HEK293 (cell line): Measurements from ENCODE around the gene TUBB2B.

Source experiments
- CTCF ChIA-PET: fragments of 350-600 bp; formaldehyde crosslinking; extraction: SDS; loops from one replicate; lab custom pipeline; 2021; ENCODE audit warnings: antibody characterized with exemption; lab: Yijun Ruan, JAX
- POLR2A ChIA-PET: fragments of 300-600 bp; formaldehyde crosslinking; extraction: SDS; loops from one replicate; lab custom pipeline; 2020; ENCODE audit warnings: antibody characterized with exemption, inconsistent platforms; lab: Yijun Ruan, JAX
- H3K27ac ChIP-seq: fragments of 200-500 bp; sonication (Bioruptor generic); 2 replicates; pipeline ENCODE4 v1.5.1; 2014; ENCODE audit warnings: low read depth, low read length, control low read depth, inconsistent platforms; ENCODE audit errors: extremely low read depth
- H3K36me3 ChIP-seq, 2 experiments: fragments of 200-500 bp in 1 of 2; sonication (Bioruptor generic) in 1 of 2; 1 replicate in 1 of 2; 2 replicates in 1 of 2; pipeline ENCODE4 v1.5.1; 2014 to 2017; ENCODE audit warnings: inconsistent platforms in 2 of 2, low read length in 2 of 2; ENCODE audit not compliant: control insufficient read depth in 2 of 2, insufficient read depth in 1 of 2
- H3K4me1 ChIP-seq: fragments of 200-500 bp; sonication (Bioruptor generic); 2 replicates; pipeline ENCODE4 v1.5.1; 2014; ENCODE audit warnings: mild to moderate bottlenecking, low read length, inconsistent platforms; ENCODE audit not compliant: control insufficient read depth, insufficient read depth
- H3K4me3 ChIP-seq: 2 replicates; pipeline ENCODE4 v1.5.1; 2011; ENCODE audit warnings: low read depth, mild to moderate bottlenecking, control low read depth, low read length, moderate library complexity
- H3K9me3 ChIP-seq: fragments of 200-500 bp; sonication (Bioruptor generic); 2 replicates; pipeline ENCODE4 v1.5.1; 2014; ENCODE audit warnings: low read depth, low read length, inconsistent platforms; ENCODE audit not compliant: control insufficient read depth, insufficient read depth
- GLI2 ChIP-seq: fragments of 450-650 bp; formaldehyde crosslinking; IDR thresholded peaks from 2 replicates; pipeline ENCODE4; 2017; ENCODE audit warnings: missing biosample characterization, missing genetic modification characterization, low read depth, borderline replicate concordance
- GLIS1 ChIP-seq: fragments of 450-650 bp; formaldehyde crosslinking; IDR thresholded peaks from 2 replicates; pipeline ENCODE4 v1.5.1; 2016; ENCODE audit warnings: missing biosample characterization, missing genetic modification characterization
- KLF9 ChIP-seq: fragments of 450-650 bp; formaldehyde crosslinking; IDR thresholded peaks from 2 replicates; pipeline ENCODE4 v1.5.1; 2016; ENCODE audit warnings: missing biosample characterization, missing genetic modification characterization, low read depth
- PBX3 ChIP-seq: sonication (generic); formaldehyde crosslinking; IDR thresholded peaks from 2 replicates; pipeline ENCODE4 v1.8.1; 2022; ENCODE audit warnings: mild to moderate bottlenecking, moderate library complexity, missing genetic modification reagents
- WT1 ChIP-seq: fragments of 450-650 bp; formaldehyde crosslinking; IDR thresholded peaks from 2 replicates; pipeline ENCODE4 v1.5.1; 2016; ENCODE audit warnings: missing biosample characterization, missing genetic modification characterization
- ZBTB8A ChIP-seq: fragments of 450-650 bp; formaldehyde crosslinking; IDR thresholded peaks from 2 replicates; pipeline ENCODE4 v1.5.1; 2016; ENCODE audit warnings: missing biosample characterization, missing genetic modification characterization
- ZFP69B ChIP-seq: fragments of 450-650 bp; formaldehyde crosslinking; IDR thresholded peaks from 2 replicates; pipeline ENCODE4 v1.5.1; 2016; ENCODE audit warnings: missing biosample characterization, missing genetic modification characterization
- ZNF133 ChIP-seq: fragments of 450-650 bp; formaldehyde crosslinking; IDR thresholded peaks from 2 replicates; pipeline ENCODE4 v1.5.1; 2016; ENCODE audit warnings: missing biosample characterization, missing genetic modification characterization
- ZNF169 ChIP-seq: fragments of 450-650 bp; formaldehyde crosslinking; IDR thresholded peaks from 2 replicates; pipeline ENCODE4 v1.5.1; 2016; ENCODE audit warnings: missing biosample characterization, missing genetic modification characterization
- ZNF223 ChIP-seq: fragments of 450-650 bp; formaldehyde crosslinking; IDR thresholded peaks from 2 replicates; pipeline ENCODE4 v1.5.1; 2016; ENCODE audit warnings: missing biosample characterization, missing genetic modification characterization
- ZNF239 ChIP-seq: fragments of 450-650 bp; formaldehyde crosslinking; IDR thresholded peaks from 2 replicates; pipeline ENCODE4 v1.5.1; 2016; ENCODE audit warnings: missing biosample characterization, missing genetic modification characterization
- ZNF302 ChIP-seq: fragments of 450-650 bp; formaldehyde crosslinking; IDR thresholded peaks from 2 replicates; pipeline ENCODE4 v1.5.1; 2016; ENCODE audit warnings: missing biosample characterization, missing genetic modification characterization, low read depth
- ZNF341 ChIP-seq: fragments of 450-650 bp; formaldehyde crosslinking; IDR thresholded peaks from 2 replicates; pipeline ENCODE4; 2016; ENCODE audit warnings: low read depth, missing biosample characterization, missing genetic modification characterization
- ZNF37A ChIP-seq: fragments of 450-650 bp; IDR thresholded peaks from 2 replicates; pipeline ENCODE4 v1.5.1; 2018; ENCODE audit warnings: missing biosample characterization, missing genetic modification characterization
- ZNF423 ChIP-seq: fragments of 450-650 bp; formaldehyde crosslinking; IDR thresholded peaks from 2 replicates; pipeline ENCODE4 v1.5.1; 2016; ENCODE audit warnings: missing biosample characterization, missing genetic modification characterization
- ZNF473 ChIP-seq: fragments of 450-650 bp; formaldehyde crosslinking; IDR thresholded peaks from 2 replicates; pipeline ENCODE4 v1.5.1; 2017; ENCODE audit warnings: missing biosample characterization, missing genetic modification characterization
- ZNF510 ChIP-seq: fragments of 450-650 bp; formaldehyde crosslinking; IDR thresholded peaks from 2 replicates; pipeline ENCODE4 v1.5.1; 2018; ENCODE audit warnings: mild to moderate bottlenecking, missing genetic modification characterization, missing biosample characterization; ENCODE audit not compliant: insufficient replicate concordance
- ZNF629 ChIP-seq: fragments of 450-650 bp; formaldehyde crosslinking; IDR thresholded peaks from 2 replicates; pipeline ENCODE4 v1.5.1; 2017; ENCODE audit warnings: missing biosample characterization, missing genetic modification characterization
- ZNF670 ChIP-seq: fragments of 450-650 bp; formaldehyde crosslinking; IDR thresholded peaks from 2 replicates; pipeline ENCODE4 v1.5.1; 2016; ENCODE audit warnings: missing biosample characterization, missing genetic modification characterization, low read depth
- ZXDB ChIP-seq: fragments of 450-650 bp; formaldehyde crosslinking; IDR thresholded peaks from 2 replicates; pipeline ENCODE4 v1.5.1; 2016; ENCODE audit warnings: missing biosample characterization, missing genetic modification characterization
- TF ChIP-seq, protein P1 (sequence below): fragments of 450-650 bp; formaldehyde crosslinking; IDR thresholded peaks from 2 replicates; pipeline ENCODE4 v1.5.1; 2016; ENCODE audit warnings: missing biosample characterization, missing genetic modification characterization
- TF ChIP-seq, protein P2 (sequence below): fragments of 450-650 bp; formaldehyde crosslinking; IDR thresholded peaks from 2 replicates; pipeline ENCODE4 v1.5.1; 2017; ENCODE audit warnings: missing biosample characterization, missing genetic modification characterization

The TUBB2B gene

DNA sequence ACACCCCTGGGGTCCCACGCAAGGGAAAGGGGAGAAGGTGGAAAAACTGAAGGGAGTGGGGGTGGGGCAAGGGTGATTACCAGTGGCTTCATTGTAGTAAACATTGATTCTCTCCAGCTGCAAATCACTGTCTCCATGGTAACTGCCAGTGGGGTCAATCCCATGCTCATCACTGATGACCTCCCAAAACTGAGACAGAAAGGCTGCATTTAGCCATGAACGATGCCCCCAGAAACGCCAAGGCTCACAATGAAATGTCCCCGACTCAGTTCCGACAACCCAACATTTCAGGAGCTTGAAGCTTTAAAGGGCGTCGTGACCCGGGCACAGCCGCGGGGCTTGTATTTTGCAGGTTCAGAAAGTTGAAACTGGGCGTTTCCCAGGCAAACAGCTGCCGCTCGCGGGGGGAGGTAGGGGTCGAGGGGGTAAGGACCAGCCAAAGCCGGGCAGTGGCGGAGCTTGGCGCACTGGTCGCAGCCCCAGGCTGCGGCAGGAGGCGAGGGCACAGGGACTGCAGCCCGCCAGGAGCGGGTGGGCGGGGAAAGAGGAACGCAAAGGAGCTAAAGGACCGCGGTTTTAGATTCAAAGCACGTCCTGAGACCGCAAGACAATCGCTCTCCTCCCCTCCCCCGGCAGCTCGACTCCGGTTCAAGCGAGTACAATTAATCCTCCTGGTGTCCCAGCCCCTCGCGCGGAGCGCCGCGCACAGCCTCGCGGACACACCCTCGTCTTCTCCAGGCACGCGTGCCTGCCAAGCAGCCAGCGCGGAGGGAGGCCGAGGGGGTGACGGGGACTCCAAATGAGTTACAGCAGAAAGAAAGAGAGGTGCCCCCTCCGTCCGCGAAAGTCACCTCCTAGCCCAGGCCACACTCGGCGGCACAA, 731 bp downstream of the TUBB2B start (continued):
- TF ChIP-seq ZNF629 (tag by site-specific recombination) (no peak), PBX3 (peak; percentile 22; the same call in 1 of the 2 replicates), KLF9 (tag by site-specific recombination) (0 out of 2 replicates have a peak, but pooled peaks have one; percentile 58), ZBTB8A (tag by site-specific recombination) (peak; percentile 81), WT1 (tag by site-specific recombination) (peak; percentile 24; the same call in 1 of the 2 replicates), ZXDB (tag by site-specific recombination) (peak; percentile 39; the same call in 1 of the 2 replicates), ZNF341 (peak; percentile 76), GLIS1 (tag by site-specific recombination) (0 out of 2 replicates have a peak, but pooled peaks have one; percentile 6), ZFP69B (tag by site-specific recombination) (0 out of 2 replicates have a peak, but pooled peaks have one; percentile 2)
- TF ChIP-seq, protein P1, sequence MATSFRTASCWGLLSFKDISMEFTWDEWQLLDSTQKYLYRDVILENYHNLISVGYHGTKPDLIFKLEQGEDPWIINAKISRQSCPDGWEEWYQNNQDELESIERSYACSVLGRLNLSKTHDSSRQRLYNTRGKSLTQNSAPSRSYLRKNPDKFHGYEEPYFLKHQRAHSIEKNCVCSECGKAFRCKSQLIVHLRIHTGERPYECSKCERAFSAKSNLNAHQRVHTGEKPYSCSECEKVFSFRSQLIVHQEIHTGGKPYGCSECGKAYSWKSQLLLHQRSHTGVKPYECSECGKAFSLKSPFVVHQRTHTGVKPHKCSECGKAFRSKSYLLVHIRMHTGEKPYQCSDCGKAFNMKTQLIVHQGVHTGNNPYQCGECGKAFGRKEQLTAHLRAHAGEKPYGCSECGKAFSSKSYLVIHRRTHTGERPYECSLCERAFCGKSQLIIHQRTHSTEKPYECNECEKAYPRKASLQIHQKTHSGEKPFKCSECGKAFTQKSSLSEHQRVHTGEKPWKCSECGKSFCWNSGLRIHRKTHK (tag by site-specific recombination) = no peak

- Histone ChIP-seq H3K27ac (no peak overlapping the region), H3K4me3 (peak overlapping the region; percentile 63)
- POLR2A ChIA-PET = interaction anchor here (0.9 to 2.6 kb wide), 14 partner anchors 9 to 69 kb away, joined by 3 to 26 read pairs (median 8); partner anchors contain the start of gene TUBB2A
Measured at GRCh38 chr6:3226042-3226441, 1.4 kb downstream of the TUBB2B start.

GRCh38 chr6:3222506-3223038, 4.9 kb downstream of the TUBB2B start:
- POLR2A ChIA-PET = interaction anchor here (0.8 to 1.3 kb wide), 5 partner anchors 9 to 60 kb away, joined by 3 to 8 read pairs (median 4); no protein-coding TSS in a partner anchor
- H3K36me3 ChIP-seq = peaks cover 16 to 18% of the 10 kb centered on the region in 2 experiments; a peak in 2 of 3 replicates
- TF ChIP-seq ZNF341 = no peak
- TF ChIP-seq ZNF37A = no peak
- TF ChIP-seq ZNF302 (tag by site-specific recombination) = no peak

More at GRCh38 chr6:3226042-3226441, 1.4 kb downstream of the TUBB2B start:
- Histone ChIP-seq H3K36me3 (peaks cover 16 to 18% of the 10 kb centered on the region in 2 experiments; a peak in 2 of 3 replicates), H3K9me3 (no peaks in the 10 kb centered on the region), H3K4me1 (peaks cover 8% of the 10 kb centered on the region; the same call in 1 of the 2 replicates)
- no peak for TF ChIP-seq ZNF473 (tag by site-specific recombination)
- TF ChIP-seq, protein P2, sequence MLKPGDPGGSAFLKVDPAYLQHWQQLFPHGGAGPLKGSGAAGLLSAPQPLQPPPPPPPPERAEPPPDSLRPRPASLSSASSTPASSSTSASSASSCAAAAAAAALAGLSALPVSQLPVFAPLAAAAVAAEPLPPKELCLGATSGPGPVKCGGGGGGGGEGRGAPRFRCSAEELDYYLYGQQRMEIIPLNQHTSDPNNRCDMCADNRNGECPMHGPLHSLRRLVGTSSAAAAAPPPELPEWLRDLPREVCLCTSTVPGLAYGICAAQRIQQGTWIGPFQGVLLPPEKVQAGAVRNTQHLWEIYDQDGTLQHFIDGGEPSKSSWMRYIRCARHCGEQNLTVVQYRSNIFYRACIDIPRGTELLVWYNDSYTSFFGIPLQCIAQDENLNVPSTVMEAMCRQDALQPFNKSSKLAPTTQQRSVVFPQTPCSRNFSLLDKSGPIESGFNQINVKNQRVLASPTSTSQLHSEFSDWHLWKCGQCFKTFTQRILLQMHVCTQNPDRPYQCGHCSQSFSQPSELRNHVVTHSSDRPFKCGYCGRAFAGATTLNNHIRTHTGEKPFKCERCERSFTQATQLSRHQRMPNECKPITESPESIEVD (tag by site-specific recombination) = no peak
- TF ChIP-seq ZNF510 (tag by site-specific recombination) = no peak
- TF ChIP-seq ZNF223 (tag by site-specific recombination) = no peak
- TF ChIP-seq ZNF239 (tag by site-specific recombination) = no peak
- TF ChIP-seq GLI2 (tag by site-specific recombination) = no peak
- no peak for TF ChIP-seq ZNF423 (tag by site-specific recombination)
- TF ChIP-seq ZNF133 (tag by site-specific recombination) = no peak
- no peak for TF ChIP-seq ZNF169 (tag by site-specific recombination)
- TF ChIP-seq ZNF670 = no peak
- CTCF ChIA-PET = interaction anchor here (0.9 to 1.5 kb wide), 4 partner anchors 17 to 99 kb away, joined by 3 to 13 read pairs (median 5); partner anchors contain the start of gene TUBB2A

More at GRCh38 chr6:3222506-3223038, 4.9 kb downstream of the TUBB2B start:
- peaks cover 3% of the 10 kb centered on the region; the same call in 1 of the 2 replicates for H3K4me1 ChIP-seq
- CTCF ChIA-PET = interaction anchor here (1.6 to 1.8 kb wide), 2 partner anchors 12 to 29 kb away, joined by 6 to 7 read pairs; no protein-coding TSS in a partner anchor
- no peaks in the 10 kb centered on the region for H3K9me3 ChIP-seq
- H3K27ac ChIP-seq = no peak overlapping the region
- H3K4me3 ChIP-seq = no peak overlapping the region
